Measurements from ENCODE around the gene SYTL3. TPM values are rescaled to one million over a fixed set of nuclear protein-coding genes. Genes with fewer than 3 reads are reported as not detected.

Gene SYTL3
- total and polyA plus RNA-seq, 8 donors = 3.1 to 14.6 (median 5.3) TPM

- Histone ChIP-seq H3K36me3 (peaks cover 37 to 82% (median 76%) of the 10 kb centered on the region in 4 donors), H3K27me3 (no peaks in the 10 kb centered on the region), H3K27ac (no peak overlapping the region), H3K9me3 (no peaks in the 10 kb centered on the region), H3K4me3 (no peak overlapping the region), H3K4me1 (peaks cover 0 to 18% (median 3%) of the 10 kb centered on the region in 4 donors)
- WGBS, 5 donors = 86 to 94% (median 91%) methylated on average over 23 to 25 of the region's 25 CpGs
- intact Hi-C loops (cut with DNase I; ENCODE audit: low total_unique reads) = no loop called here
- DNase-seq = peak in 1 of 2 donors; percentile 19
- TF ChIP-seq POLR2AphosphoS5 (IDR thresholded peaks at IDR 0.05) = no peak
- TF ChIP-seq CTCF (IDR thresholded peaks at IDR 0.05) = no peak
- TF ChIP-seq POLR2A (IDR thresholded peaks at IDR 0.05) = no peak
- no peak for TF ChIP-seq EP300 (IDR thresholded peaks at IDR 0.05)
Measured at GRCh38 chr6:158621694-158622544, 27.9 kb upstream of the SYTL3 start.

GRCh38 chr6:158622545-158623190 is 27.2 kb upstream of the SYTL3 start:
- peaks cover 0 to 18% (median 3%) of the 10 kb centered on the region in 4 donors for H3K4me1 ChIP-seq
- TF ChIP-seq CTCF (IDR thresholded peaks at IDR 0.05) (no peak), POLR2A (IDR thresholded peaks at IDR 0.05) (no peak), EP300 (IDR thresholded peaks at IDR 0.05) (no peak), POLR2AphosphoS5 (IDR thresholded peaks at IDR 0.05) (no peak)
- intact Hi-C loops (cut with DNase I; ENCODE audit: low total_unique reads) = no loop called here
- no peaks in the 10 kb centered on the region for H3K27me3 ChIP-seq
- 79 to 89% (median 86%) methylated on average over 8 to 10 of the region's 10 CpGs for WGBS, 5 donors
- no peaks in the 10 kb centered on the region for H3K9me3 ChIP-seq
- peak in 1 of 2 donors; percentile 17 for DNase-seq
- no peak overlapping the region for H3K4me3 ChIP-seq
- peaks cover 39 to 86% (median 83%) of the 10 kb centered on the region in 4 donors for H3K36me3 ChIP-seq
- no peak overlapping the region for H3K27ac ChIP-seq

GRCh38 chr6:158624684-158625682 is 24.9 kb upstream of the SYTL3 start:
- Histone ChIP-seq H3K9me3 (no peaks in the 10 kb centered on the region), H3K4me3 (no peak overlapping the region), H3K4me1 (peaks cover 0 to 15% (median 4%) of the 10 kb centered on the region in 4 donors), H3K27me3 (no peaks in the 10 kb centered on the region), H3K27ac (peak overlapping the region in 1 of 5 donors; percentile 18), H3K36me3 (peaks cover 48 to 99% (median 94%) of the 10 kb centered on the region in 4 donors)
- peak in 1 of 2 donors; percentile 29 for DNase-seq
- TF ChIP-seq POLR2AphosphoS5 (IDR thresholded peaks at IDR 0.05) = peak in 1 of 3 donors; percentile 31
- no peak for TF ChIP-seq EP300 (IDR thresholded peaks at IDR 0.05)
- intact Hi-C loops (cut with DNase I; ENCODE audit: low total_unique reads) = no loop called here
- WGBS, 5 donors = 86 to 92% (median 90%) methylated on average over 16 to 25 of the region's 25 CpGs

GRCh38 chr6:158625881-158626305 is 24.0 kb upstream of the SYTL3 start:
- DNase-seq = peak in 1 of 2 donors; percentile 23
- H3K4me3 ChIP-seq = no peak overlapping the region
- H3K36me3 ChIP-seq = peaks cover 48 to 94% (median 90%) of the 10 kb centered on the region in 4 donors
- TF ChIP-seq CTCF (IDR thresholded peaks at IDR 0.05) (no peak), POLR2AphosphoS5 (IDR thresholded peaks at IDR 0.05) (no peak), POLR2A (IDR thresholded peaks at IDR 0.05) (no peak), EP300 (IDR thresholded peaks at IDR 0.05) (no peak)
- no peaks in the 10 kb centered on the region for H3K27me3 ChIP-seq
- peaks cover 4 to 22% (median 7%) of the 10 kb centered on the region in 4 donors for H3K4me1 ChIP-seq
- H3K9me3 ChIP-seq = no peaks in the 10 kb centered on the region
- WGBS, 5 donors = 91 to 97% (median 92%) methylated on average over 10 to 15 of the region's 15 CpGs
- intact Hi-C loops (cut with DNase I; ENCODE audit: low total_unique reads) = no loop called here
- H3K27ac ChIP-seq = peak overlapping the region in 1 of 5 donors; percentile 7

Data from stomach (tissue), 9 donors.